Suppressor macrophage (primary cell): ENCODE data around the gene NCK2.
A peak's percentile ranks its signal among the peaks of the same experiment; 100 is the strongest.

Experiments
- DNase-seq, 4 experiments: peaks; one replicate each; pipeline ENCODE4 v3.0.0-alpha.2; 2020 to 2022

The NCK2 gene

GRCh38 chr2:105778080-105778607, 33.4 kb downstream of the NCK2 start:
- no peak for DNase-seq

GRCh38 chr2:105779394-105779793, 34.7 kb downstream of the NCK2 start:
- no peak for DNase-seq

GRCh38 chr2:105780606-105781005, 35.9 kb downstream of the NCK2 start:
- no peak for DNase-seq

GRCh38 chr2:105781274-105781978, 36.7 kb downstream of the NCK2 start:
- no peak for DNase-seq

GRCh38 chr2:105782123-105782522, 37.4 kb downstream of the NCK2 start:
- no peak for DNase-seq

GRCh38 chr2:105782646-105783045, 37.9 kb downstream of the NCK2 start:
- no peak for DNase-seq

GRCh38 chr2:105783151-105783738, 38.5 kb downstream of the NCK2 start:
- no peak for DNase-seq

GRCh38 chr2:105783972-105784371, 39.3 kb downstream of the NCK2 start:
- no peak for DNase-seq

GRCh38 chr2:105784589-105784988, 39.9 kb downstream of the NCK2 start:
- DNase-seq = peak in 1 of 4 experiments; percentile 27

GRCh38 chr2:105785095-105785847, 40.6 kb downstream of the NCK2 start:
- no peak for DNase-seq

GRCh38 chr2:105786231-105787230, 41.8 kb downstream of the NCK2 start:
- no peak for DNase-seq

- DNase-seq = peak in 2 of 4 experiments; percentile 25 to 38
Measured at GRCh38 chr2:105787376-105788318, 42.9 kb downstream of the NCK2 start.

- no peak for DNase-seq
Measured at GRCh38 chr2:105788670-105789290, 44.1 kb downstream of the NCK2 start.

- peak; percentile 62 to 80 (median 72) for DNase-seq
Measured at GRCh38 chr2:105789745-105790460, 45.2 kb downstream of the NCK2 start.

- DNase-seq = no peak
Measured at GRCh38 chr2:105790461-105791149, 45.9 kb downstream of the NCK2 start.

- no peak for DNase-seq
Measured at GRCh38 chr2:105791229-105791628, 46.5 kb downstream of the NCK2 start.

GRCh38 chr2:105792561-105792960, 47.8 kb downstream of the NCK2 start:
- no peak for DNase-seq

- no peak for DNase-seq
Measured at GRCh38 chr2:105793196-105793975, 48.7 kb downstream of the NCK2 start.
